HG02588 (cell line): ENCODE measurements around the gene OR10T2.
"Not testable (repeated sequence)": the region's sequence is repeated elsewhere in the genome, so short reads cannot be mapped to it uniquely, and the experiment has no call there.

Source experiments
- ATAC-seq: cut with Tn5 transposase; IDR thresholded peaks from one replicate; pipeline ENCODE4 v1.9.1; 2021; ENCODE audit warnings: mild to moderate bottlenecking, moderate library complexity; ENCODE audit not compliant: unreplicated experiment

Gene OR10T2

GRCh38 chr1:158398818-158399514, at the start of gene OR10T2:
Gene OR10T2, minus strand, starts transcription at chr1:158399466. Its CDS starts 0 bp downstream, at chr1:158399466.
- ATAC-seq: no peak

- ATAC-seq: no peak
These were observed 46.1 kb upstream of the OR10T2 start for GRCh38 chr1:158445376-158445775.

GRCh38 chr1:158434741-158435140, 35.5 kb upstream of the OR10T2 start:
- no peak for ATAC-seq

GRCh38 chr1:158430163-158430562, 30.9 kb upstream of the OR10T2 start:
- not testable (repeated sequence) for ATAC-seq

- ATAC-seq: no peak
These were observed 26.9 kb upstream of the OR10T2 start, which contains the start of gene OR10K2 for GRCh38 chr1:158426137-158426536. Gene OR10K2, minus strand, starts transcription at chr1:158426237. Its CDS starts 5,371 bp downstream, at chr1:158420866.

GRCh38 chr1:158425027-158425426, 25.8 kb upstream of the OR10T2 start:
- no peak for ATAC-seq

- no peak for ATAC-seq
These were observed 22.9 kb upstream of the OR10T2 start for GRCh38 chr1:158422212-158422611.

- no peak for ATAC-seq
These were observed 18.3 kb upstream of the OR10T2 start for GRCh38 chr1:158417586-158417985.

- ATAC-seq: no peak
These were observed 15.5 kb upstream of the OR10T2 start for GRCh38 chr1:158414651-158415345.

GRCh38 chr1:158407092-158407491, 7.8 kb upstream of the OR10T2 start:
- ATAC-seq: no peak

- ATAC-seq: no peak
These were observed 1.6 kb upstream of the OR10T2 start for GRCh38 chr1:158400871-158401270.

GRCh38 chr1:158396646-158397045, 2.6 kb downstream of the OR10T2 start:
- ATAC-seq: no peak

- no peak for ATAC-seq
These were observed 5.8 kb downstream of the OR10T2 start for GRCh38 chr1:158393476-158393875.

GRCh38 chr1:158391099-158391498, 8.2 kb downstream of the OR10T2 start:
- ATAC-seq: no peak

- no peak for ATAC-seq
These were observed 8.9 kb downstream of the OR10T2 start for GRCh38 chr1:158390331-158390730.

GRCh38 chr1:158374860-158375259, 24.4 kb downstream of the OR10T2 start:
- no peak for ATAC-seq

GRCh38 chr1:158374101-158374500, 25.2 kb downstream of the OR10T2 start:
- not testable (repeated sequence) for ATAC-seq

- peak; percentile 96 for ATAC-seq
These were observed 27.9 kb downstream of the OR10T2 start for GRCh38 chr1:158371188-158371953.

- ATAC-seq: no peak
These were observed 32.5 kb downstream of the OR10T2 start for GRCh38 chr1:158366783-158367182.

GRCh38 chr1:158362941-158363340, 36.3 kb downstream of the OR10T2 start:
- ATAC-seq: no peak

GRCh38 chr1:158362482-158362881, 36.8 kb downstream of the OR10T2 start:
- ATAC-seq: no peak

- ATAC-seq: no peak
These were observed 41.8 kb downstream of the OR10T2 start for GRCh38 chr1:158357441-158357840.
